GM18873 (cell line): ENCODE data around the gene SF3A1.

Source experiments
- ATAC-seq: cut with Tn5 transposase; IDR thresholded peaks from one replicate; pipeline ENCODE4 v1.9.1; 2021; ENCODE audit warnings: mild to moderate bottlenecking, moderate library complexity, moderate number of reproducible peaks; ENCODE audit not compliant: unreplicated experiment, low FRiP score

Gene SF3A1

DNA sequence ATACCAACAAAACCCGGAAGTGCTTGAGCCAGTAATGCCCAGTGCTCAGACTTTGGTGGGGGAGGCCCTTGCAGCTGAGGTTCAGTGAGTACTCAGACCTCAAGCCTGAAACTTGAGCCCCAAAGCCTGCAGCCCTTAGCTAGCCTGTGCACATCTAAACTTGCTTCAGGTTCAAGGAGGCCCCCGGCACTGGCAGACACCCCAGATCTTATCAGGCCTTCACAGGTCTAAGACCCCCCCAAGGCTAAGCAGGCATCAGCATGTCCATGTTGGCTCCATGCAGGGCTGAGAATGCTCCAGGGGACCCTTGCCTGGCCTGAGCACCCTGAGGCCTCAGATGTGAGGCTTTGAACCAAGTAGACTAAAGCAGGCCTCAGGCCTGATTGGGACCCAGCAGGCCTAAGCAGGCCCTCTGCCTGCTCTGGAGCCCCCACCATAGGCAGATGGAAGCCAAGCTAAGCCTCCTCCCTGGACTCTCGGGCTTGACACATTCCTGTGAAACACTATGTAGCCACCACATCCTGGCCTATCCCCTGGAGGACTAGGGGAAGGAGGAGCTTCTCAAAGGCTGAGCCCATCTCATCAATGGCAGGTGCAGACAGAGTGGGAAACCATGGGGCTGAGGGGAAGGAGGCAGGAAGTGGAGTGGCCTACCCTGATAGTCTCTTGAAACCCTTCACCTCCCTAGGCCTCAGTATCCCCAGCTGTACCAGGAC, 66.2 kb downstream of the SF3A1 start:
- ATAC-seq: no peak

DNA sequence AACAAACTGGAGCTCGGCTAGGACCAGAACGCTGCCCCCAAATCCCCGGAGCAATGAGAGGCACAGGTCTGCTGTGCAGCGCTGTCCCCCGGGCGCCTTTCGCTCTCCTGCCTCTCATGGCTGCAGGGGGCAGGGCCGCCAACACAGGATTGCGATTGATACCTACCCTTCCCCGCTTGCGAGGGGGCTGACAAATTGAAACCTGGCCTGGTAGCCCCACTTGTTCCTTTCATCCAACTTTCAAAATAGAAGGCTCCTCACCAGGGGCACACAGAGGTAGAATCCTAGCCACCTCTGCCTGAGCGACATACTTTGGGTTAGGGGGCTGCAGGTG, 66.7 kb downstream of the SF3A1 start:
- ATAC-seq: peak; percentile 5

DNA sequence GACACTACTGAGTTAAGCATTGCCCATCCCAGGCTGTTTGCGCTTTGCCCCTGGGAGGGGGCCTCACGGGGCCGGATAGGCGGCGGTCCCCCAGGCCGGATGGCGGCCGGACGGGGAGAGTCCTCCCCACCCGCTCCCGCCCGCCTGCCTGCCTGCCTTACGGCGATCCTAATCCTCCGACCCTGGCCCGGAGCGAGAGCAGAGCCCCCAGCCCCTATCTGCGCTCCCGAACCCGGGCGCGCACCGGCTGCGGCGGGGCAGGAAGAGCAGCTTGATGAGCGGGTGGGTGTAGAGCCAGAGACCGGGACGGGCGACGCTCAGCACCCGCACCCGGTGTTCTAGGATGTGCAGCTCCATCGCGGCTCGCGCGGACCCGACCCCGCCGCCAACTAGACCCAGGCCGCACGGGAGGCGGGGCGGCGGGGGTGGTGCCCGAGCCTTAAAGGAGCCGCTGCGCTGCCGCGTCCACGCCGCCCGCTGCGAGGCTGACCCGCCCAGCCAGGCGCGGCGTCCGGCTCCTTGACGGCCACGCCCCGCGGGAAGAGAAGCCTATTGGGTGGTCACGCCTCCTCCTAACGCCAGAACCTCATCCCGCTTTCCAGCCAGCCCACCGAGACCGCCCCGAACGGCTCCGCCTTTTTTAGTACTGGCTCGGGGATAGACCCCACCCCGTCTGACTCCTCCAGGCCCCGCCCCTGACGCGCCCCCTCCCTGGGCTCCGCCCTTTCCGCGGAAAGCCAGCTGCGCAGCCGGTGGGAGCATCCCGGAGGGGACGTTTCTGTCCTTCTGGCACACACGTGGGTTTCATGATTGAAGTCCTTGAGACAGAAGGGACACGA, 67.3 kb downstream of the SF3A1 start, which contains the start of gene CASTOR1:
Gene CASTOR1 (minus strand): TSS at position 365 of the 839 bp plus-strand sequence. CDS start 8 bp downstream, at position 357.
- ATAC-seq: peak; percentile 53

DNA sequence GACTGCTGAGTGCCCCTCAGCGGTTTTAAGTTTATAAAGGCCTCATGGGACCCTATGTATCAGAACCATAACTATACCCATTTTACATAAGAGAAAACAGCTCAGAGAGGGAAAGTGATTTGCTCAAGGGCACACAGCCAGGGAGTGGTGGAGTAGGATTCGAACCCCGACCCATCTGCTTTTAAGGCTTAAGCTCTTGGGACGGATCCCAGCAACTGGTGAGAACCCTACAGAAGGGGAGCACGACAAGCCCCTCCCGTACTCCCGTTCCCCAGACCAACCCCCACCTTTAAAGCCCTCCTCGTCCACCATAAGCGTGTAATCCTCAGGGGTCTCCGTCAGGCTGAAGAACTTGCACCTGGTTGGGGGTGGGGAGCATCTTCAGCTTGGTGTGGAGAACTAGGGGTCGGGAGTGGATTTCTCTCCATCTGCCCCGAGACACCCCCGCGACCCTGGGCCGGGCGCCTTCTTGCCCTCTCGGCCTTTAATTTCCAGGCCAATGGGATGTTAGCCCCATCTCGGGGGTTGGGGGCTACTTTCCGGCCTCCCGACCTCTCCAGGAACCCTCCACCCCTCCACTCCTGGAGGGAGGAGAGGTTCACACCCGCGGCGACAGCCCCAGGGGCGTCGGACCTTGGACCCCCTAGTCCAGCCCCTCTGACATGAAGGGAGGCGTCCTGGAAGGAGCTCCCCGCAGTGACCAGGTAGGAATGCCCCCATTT, 68.1 kb downstream of the SF3A1 start:
- ATAC-seq: no peak

DNA sequence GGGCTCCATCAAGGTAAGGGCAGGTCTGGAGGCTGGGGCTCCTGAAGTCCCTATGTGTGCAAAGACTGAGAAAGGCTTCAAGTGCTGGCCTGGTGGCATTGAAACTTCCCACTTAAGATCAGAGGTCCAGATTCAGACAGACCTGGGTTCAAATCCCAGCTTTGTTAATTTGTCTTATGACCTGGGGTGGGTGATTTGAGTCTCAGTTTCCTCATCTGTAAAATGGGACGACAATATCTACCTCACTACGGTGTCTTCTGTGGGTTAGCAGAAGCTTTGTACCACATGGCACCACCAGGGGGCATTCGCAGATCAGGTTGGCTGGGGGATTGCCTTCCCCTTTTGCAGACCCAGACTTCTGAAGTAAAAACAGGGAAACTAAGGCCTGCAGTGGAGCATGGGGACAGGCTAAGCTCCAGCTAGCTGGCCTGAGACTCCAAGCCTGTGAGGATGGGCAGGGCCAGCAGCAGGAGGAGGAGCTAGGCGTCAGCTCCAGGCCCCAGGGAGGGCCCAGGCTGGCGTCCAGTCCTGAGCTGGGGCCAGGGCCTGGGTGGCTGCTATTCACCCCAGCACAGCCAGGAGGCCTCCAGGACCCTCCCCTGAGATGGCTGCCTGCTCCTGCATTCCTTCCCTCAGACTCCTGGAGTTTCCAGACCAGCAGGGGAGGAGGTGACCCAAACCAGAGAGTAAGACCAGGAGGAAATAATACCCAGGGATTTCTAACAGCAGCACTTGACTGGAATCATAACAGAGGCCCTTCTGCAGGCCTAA, 68.9 kb downstream of the SF3A1 start:
- ATAC-seq: no peak

DNA sequence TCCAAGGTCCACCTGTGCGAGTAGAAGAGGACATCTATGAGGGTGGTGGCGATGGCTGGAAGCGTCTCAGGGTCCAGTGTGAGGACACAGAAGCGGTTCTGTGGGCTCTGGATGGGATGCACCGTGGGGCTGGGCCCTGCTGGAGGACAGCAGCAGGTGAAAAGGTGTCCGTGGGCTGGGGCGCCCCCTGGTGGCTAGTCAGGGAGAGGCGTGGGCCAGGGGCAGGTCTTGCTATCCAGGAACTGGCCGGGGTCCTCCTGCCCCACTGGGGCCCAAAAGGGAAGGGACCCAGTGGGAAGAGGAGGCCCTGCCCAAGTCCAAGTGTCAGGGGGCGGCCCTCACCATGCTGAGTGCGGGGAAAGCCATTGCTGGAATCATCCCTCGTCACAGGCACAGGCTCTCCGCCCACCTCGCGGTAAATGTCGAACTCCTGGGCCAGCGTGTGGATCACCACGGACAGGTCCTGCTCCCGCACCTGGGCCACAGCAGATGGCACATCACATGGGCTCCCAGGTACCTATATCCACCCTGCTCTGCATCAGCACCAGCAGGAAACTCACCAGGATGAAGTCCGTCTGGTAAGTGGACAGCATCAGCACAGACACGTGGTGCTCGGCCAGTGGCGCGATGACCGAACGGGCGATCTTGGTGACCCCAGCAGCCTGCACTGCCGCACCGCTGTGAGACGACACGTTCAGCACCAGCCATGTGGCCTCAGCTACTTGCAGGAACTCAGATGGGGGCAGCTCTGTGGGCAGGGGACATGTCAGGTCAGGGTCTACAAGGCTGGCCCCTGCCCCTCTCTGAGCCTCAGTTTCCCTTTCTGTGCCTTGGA, 69.7 kb downstream of the SF3A1 start:
- no peak for ATAC-seq

DNA sequence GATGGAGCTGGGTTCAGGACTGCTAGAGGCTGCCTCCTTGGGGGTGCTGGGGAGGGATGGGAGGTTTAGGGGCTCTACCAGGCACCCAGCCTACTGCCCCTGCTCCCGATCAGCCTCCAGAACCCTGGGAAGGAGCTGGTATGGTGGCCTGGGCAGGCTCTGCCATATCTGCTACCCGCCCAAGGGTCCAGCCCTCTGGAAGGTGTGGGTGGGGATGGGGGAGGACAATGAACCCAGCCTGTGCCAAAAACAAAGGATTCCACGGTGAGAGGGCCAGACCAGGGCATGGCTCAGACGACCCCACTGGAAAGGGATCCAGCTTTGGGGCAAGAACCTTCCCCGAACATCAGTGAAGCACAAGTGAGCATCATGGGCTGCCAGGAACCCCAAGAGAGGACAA, 70.4 kb downstream of the SF3A1 start:
- no peak for ATAC-seq

DNA sequence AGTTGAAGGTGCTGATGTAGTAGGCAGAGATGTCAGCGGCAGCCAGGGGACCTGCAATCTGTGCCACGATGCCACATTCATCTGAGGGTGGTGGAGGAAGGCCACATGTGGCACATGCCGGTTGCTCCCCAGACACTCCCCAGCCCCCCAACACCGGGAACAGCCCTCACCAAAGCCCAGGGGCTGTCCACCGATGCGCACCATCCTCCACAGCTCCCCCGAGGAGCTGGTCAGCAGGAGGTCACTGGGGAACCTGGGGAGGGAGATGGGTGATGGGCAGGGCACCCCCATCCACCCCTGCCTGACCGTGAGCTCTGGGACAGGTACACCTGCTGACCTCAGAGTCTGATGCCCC, 70.9 kb downstream of the SF3A1 start:
- no peak for ATAC-seq

DNA sequence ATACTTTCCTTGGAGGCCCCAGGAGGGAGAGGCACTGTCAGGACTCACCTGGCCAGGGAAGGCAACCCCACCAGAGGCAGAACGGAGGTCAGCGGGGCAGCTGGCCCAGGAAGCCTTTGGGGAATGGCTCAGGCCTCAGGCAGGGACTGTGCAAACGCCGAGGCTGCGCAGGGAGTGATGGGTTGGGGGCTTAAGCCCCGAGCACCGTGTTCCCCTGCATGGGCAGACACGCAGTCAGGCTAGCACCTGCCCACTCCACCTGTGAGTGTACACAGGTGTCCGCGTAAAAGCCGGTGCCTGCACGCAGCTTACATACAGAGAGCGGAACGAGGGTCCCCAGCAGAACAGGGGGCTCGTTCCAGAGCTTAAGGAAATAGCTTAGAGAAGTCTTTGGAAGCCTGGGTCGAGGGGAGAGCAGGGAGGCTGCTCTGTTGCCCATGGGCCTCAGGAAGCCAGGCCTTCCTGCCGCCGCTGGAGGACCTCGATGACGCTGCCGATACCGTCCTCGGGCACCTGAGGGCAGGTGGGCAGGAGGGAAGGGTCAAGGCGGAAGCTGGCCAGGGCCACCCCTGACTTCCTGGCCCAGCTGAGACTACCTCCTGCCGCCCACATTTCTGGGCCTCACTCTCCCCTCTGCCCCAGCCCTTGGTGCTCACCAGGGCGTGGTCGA, 71.4 kb downstream of the SF3A1 start:
- no peak for ATAC-seq

DNA sequence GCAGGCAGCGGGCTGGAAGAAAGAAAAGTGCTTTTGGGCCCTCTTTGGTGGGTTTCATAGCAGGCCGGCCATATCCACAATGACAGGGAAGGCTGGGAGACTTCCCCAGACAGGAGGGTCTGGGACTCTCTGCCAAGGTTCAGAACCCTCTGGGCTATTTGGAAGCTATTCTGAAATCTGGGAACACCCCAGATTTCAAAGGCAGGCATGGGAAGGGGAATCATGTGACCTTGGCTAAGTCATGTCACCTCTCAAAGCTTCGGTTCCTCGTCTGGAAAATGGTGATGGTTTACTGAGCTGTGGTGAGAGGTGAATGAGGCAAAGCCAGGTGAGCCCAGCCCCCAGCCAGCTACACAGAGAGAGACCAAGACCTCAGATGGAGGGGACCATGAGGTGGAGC, 72.0 kb downstream of the SF3A1 start:
- ATAC-seq: no peak

DNA sequence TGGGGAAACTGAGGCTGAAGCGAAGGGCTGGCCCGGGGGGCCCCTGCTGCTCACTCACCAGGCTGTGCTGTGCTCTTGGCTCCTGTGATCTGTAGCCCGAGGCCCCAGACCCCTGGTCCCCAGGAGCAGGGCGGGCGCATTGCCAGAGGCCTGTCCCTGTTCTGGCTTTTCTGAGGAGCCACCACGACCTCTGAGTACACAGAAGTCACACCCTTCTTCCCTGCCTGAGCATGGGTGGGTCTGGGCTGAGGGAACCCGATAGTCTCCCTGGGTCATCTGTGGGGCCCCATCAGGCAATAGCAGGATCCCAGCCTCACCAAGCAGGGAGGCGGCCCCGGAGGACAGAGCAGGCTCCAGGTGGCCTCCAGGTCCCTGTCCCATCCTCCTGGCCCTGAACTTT, 72.5 kb downstream of the SF3A1 start:
- no peak for ATAC-seq

DNA sequence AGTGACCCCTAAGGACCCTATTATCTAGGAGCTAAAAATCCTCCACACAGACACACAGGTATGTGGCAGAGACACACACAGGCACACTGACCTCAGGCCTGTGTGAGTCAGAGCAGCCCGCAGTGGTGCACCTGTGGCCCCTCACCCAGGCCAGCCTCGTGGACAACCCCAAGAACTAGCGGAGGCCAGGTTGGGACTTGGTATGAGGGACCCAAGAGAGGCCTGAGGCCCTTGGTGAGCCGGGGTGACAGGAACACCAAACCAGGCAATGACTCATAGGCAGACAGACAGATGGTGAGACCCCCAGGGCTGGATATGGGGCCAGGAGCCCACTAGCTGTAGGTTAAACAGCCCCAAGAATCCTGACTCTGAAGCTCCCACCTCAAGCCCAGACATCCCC, 73.4 kb downstream of the SF3A1 start:
- ATAC-seq: no peak

DNA sequence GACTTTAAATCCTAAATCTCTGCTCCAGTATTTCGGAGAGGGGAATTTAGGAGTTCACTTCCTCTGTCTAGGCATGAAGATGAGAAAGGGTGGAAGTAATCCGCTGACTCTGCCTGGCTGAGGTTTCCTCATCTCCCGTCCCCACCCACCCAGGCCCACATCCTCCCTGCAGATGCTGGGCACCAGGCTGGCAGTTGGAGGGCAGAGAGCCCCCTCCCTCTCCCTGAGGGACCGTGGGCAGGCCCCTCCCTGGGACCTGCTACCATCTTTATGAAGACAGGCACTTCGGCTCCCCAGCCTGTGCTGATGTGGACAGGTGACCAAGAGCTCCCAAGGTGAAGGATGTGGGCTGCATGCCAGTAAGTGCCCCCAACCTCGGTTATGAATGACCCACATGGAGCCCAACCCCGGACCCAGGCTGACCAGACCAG, 74.1 kb downstream of the SF3A1 start:
- no peak for ATAC-seq
